ENCODE data around the gene CYP2W1.
"Not testable (repeated sequence)": the region's sequence is repeated elsewhere in the genome, so short reads cannot be mapped to it uniquely, and the experiment has no call there.

Gene CYP2W1

GRCh38 chr7:1031716-1032455 is 48.9 kb downstream of the CYP2W1 start:
- no peak for DNase-seq

DNA sequence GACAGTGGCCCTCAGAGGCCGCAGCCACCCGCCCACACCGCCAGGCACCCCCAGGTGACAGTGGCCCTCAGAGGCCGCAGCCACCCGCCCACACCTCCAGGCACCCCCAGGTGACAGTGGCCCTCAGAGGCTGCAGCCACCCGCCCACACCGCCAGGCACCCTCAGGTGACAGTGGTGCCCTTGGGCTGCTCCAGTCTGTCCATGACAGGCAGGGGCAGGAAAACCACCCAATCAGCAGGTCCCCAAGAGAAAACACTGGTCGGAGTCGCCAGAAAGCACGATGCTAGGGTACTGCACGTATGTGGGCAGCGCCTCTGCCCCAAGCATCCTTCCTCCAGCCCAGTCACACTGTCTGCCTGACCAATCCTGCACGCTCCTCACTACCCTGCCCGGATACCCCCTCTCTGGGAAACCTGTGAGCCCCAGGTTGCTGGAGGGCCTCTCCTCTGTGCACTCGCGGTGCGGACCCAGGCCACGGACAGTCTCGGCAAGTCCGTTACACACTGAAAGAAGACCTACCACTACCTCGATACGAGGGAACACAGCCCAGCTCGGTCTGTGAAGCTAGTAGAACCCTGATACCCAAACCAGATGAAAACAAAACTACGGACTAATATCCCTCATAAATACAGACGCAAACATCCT is 49.7 kb downstream of the CYP2W1 start:
- no peak for DNase-seq

DNA sequence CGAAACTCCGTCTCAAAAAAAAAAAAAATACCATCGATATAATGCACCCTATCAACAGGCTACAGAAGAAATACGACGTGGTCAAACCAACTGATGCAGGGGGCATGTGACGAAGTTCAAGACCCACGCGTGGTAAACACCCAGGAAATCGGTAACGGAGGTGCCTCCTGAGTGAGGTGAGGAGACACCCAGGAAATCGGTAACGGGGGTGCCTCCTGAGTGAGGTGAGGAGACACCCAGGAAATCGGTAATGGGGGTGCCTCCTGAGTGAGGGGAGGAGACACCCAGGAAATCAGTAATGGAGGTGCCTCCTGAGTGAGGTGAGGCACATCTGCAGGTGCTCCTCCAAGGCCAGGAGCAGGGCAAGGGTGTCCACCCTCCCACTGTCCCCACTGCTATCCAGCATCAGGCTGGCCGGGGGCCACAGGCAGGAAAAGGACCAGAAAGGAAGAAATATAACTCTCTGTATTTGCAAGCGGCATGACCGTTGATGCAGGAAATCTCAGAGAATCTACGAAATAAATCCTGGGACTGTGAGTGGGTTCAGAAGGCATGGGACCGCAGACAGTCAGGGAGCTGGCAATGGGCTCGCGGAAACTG is 50.7 kb downstream of the CYP2W1 start:
- no peak for DNase-seq

GRCh38 chr7:1034769-1035168 is 51.8 kb downstream of the CYP2W1 start:
- DNase-seq: not testable (repeated sequence)

GRCh38 chr7:1036164-1036928 is 53.4 kb downstream of the CYP2W1 start:
- DNase-seq: not testable (repeated sequence)
